HG02870 (cell line): ENCODE data around the gene ATP6V0E1.
A peak's percentile ranks its signal among the peaks of the same experiment; 100 is the strongest.
"Not testable (repeated sequence)": the region's sequence is repeated elsewhere in the genome, so short reads cannot be mapped to it uniquely, and the experiment has no call there.

ENCODE experiments used
- ATAC-seq: cut with Tn5 transposase; IDR thresholded peaks from one replicate; pipeline ENCODE4 v1.9.1; 2021; ENCODE audit warnings: mild to moderate bottlenecking, moderate library complexity; ENCODE audit not compliant: unreplicated experiment

ATP6V0E1 gene

DNA sequence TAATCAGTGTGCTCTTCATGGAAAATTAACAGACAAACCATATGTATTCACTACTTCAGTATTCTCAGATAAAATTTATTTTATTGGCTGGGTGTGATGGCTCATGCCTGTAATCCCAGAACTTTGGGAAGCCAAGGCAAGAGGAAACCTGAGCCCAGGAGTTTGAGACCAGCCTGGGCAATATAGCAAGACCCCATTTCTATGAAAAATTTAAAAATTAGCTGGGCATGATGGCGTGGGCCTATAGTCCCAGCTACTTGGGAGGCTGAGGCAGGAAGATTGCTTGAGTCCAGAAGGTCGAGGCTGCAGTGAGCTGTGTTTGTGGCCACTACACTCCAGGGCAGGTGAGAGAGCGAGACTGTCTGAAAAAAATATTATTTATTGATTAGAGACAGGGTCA, 49.2 kb downstream of the ATP6V0E1 start:
- ATAC-seq: no peak

DNA sequence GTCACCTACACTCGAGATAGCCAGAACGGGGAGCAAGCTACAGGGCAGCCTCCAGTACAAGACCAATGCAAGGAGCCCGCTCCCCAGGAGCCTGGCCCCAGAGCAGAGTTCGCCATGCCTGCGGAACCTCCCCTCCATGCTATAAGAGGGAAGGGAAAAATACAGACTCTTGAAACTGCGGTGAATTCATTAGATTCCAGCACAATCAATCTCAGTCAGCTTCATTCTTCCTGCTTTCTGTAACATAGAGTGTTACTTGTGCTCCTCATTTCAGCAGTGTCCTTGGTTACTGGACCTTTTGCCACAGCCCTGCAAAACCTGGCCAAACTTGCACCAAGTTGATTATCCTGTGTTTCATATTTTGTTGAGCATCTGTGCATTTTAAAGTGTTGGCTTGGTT, 50.4 kb downstream of the ATP6V0E1 start:
- ATAC-seq: no peak

DNA sequence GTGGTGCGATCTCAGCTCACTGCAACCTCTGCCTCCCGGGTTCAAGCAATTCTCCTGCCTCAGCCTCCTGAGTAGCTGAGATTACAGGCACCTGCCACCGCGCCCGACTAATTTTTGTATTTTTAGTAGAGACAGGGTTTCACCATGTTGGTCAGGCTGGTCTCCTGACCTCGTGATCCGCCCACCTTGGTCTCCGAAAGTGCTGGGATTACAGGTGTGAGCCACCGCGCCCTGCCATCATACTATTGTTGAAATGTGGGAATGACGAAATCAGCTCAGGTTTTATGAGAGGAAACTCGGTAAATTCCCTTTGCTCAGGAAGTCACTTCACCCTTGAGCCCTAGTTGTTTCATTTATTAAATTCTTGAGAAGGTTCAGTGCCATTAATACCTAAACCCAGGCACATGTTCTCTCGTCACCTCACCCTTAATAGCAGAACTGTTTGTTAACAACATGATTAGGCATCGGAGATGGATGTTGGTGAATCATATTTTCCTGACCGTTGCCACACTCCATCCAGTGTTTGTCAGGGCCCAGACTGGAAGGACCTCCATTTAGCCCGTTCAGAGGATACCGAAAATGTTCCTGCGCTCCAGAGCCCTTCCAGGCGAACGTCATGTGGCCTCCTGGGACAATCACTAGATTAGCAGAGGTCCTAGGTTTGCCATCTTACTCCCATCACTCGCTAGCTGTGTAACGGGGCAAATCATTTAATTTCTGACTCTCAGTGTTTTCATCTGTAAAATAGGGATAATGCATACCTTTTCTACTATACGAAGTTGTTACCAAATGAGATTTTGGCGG, 52.5 kb downstream of the ATP6V0E1 start:
- ATAC-seq: peak; percentile 44

DNA sequence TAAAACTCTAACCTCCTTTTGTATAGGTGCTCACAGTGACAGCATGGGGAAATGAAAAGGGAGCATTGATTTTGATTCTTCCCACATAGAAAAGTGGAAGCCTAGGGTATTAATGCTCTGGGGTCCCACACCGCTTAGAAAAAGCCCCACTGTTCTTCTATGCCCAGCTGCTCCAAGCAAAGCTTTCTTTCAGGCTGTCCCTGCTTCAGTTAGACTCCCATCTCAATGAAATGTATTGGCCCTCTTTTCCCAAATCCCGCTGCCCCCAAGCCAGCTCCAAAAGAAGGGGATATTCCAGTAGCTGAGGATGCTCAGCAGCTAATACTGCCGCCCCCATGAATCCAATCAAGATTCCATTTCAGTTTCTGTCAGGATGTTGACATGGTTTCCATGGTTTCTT, 55.6 kb downstream of the ATP6V0E1 start:
- no peak for ATAC-seq

DNA sequence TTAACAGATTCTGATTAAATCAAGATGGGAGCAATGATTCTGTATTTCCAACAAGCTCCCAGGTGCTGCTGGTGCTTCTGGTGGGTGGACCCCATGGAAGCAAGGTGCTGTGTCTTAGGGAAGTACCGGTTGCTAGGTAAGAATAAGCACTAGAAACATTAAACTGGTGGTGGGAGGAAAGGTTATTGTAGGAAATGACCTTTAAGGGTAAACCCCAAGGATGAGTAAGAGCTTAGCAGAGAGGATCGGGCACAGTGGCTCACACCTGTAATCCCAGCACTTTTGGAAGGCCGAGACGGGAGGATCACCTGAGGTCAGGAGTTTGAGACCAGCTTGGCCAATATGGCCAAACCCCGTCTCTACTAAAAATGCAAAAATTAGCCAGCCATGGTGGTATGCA, 56.4 kb downstream of the ATP6V0E1 start:
- ATAC-seq: no peak

DNA sequence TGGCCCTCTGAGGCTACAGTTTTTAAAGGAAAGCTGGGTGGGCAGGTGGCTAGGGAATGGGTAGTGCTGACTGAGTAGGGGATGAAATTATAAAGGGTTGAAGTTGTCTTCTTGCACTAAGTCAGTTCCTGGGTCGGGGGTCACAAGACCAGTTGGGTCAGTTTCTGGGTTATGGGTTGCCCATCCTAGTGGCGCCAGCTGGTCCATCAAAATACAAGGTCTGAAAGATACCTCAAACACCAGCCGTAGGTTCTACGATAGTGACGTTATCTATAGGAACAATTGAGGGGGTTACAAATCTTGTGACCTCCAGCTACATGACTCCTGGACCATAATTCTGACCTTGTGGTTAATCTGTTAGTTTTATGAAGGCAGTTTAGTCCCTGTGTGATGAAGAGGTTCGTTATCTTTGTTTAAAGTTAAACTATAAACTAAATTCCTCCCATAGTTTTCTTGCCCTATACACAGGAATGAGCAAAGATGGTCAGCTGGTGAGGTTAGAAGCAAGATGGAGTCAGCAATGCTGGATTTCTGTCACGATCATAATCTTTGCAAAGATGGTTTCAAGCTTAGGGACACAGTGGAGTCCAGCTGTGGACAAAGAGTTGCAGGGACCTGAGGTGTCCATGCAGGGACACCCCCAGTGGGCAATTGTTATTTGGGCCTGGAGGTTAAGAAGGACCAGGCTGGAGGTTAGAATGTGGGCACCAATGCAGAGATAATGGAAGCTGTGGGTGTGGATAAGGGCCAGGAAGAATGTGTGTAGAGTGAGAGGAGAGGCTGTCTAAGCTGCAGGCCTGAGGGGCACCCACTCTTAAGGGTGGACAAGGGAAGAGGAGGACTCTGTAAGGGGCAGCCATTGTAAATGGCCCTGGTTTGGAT, 58.6 kb downstream of the ATP6V0E1 start:
- no peak for ATAC-seq

DNA sequence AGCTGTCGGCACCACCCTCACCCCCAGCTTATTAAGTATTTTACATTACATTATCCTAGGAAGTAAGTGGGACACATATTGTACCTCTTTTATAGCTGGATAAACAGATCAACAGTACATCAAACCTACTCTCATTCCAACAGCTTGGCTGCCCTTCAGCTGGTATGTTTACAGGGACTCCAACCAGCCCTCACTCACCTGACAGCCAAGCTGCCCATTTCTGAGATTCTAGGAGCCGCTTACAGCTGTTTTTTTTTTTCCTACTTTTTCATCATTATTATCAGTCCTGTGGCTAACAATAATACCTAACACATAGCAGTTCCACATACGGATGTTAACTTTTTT, 59.2 kb downstream of the ATP6V0E1 start:
- no peak for ATAC-seq

DNA sequence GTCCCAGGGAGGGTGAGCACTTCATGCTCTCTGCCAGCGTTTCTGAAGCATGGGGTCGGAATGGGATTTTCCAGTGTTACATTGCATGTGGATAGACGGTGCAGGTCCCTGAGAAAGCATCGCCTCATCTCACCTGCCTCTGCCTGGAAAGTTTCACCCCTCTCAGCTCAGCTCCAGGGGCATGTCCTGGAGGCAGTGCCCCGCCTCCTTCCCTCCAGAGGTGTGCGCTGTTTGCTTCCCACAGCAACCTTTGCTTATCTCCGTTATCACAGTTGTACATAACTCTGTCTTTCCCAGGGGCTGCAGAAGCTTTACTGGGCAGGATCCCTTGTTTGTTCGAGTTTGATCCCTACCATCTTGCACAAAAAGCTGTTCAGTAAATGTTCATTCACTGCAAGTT, 61.9 kb downstream of the ATP6V0E1 start:
- ATAC-seq: no peak

DNA sequence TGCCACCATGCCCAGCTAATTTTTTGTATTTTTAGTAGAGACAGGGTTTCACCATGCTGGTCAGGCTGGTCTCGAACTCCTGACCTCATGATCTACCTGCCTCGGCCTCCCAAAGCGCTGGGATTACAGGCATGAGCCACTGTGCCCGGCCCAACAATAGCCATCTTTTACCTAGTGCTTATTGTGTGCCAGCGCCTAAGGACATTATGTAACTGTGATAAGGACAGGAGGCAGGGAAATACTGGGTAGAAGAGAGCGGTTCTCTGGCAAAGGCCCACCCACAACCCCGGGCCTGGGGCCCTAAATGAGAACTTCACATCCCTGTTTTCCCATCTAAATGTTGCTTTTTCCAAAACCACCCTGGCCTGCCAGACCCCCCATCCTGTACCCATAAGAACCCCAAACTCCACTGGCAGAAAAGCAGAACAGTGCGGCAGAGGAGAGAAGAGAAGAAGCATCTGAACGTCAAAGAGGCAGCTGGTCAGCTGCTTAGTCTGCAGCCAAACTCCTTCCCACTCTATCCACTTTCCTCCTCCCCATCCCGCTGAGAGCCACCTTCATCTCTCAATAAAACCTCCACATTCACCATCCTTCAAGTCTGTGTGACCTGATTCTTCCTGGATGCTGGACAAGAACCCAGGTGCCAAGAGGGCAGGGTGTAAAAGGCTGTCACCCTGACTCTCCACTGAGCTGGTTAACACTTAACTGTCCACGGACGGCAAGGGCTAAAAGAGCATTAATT, 63.7 kb downstream of the ATP6V0E1 start:
- not testable (repeated sequence) for ATAC-seq

DNA sequence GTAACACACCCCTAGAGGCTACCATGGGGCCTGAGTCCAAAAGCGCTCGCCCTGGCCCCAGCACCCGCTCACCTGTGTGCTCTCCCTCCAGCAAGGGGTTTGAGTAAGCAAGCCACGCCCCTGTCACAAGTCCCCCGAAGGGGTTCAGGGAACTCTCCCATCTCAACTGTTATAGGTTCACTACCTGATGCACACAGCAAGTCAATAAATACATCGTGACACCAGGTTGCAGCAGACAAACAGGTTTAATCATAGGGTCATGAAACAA, 64.2 kb downstream of the ATP6V0E1 start:
- ATAC-seq: no peak

DNA sequence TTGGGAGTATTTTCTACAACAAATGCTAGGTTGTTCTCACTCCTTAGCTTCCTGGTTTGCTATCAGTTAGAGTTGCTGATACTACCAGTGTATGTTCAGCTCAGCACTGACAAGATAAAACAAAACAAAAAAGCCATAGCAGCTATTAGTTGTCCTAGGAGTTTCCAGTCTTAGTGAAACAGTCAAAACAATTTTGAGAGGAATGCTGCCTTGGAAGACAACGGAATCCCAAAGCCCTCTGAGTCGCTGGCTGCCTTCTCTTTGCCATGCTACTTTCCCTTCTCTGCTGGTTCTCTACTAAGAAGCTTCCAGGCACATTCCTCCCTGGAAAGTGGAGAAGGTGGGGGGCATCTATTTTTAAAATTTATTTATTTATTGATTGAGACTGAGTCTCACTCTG, 67.2 kb downstream of the ATP6V0E1 start:
- no peak for ATAC-seq

DNA sequence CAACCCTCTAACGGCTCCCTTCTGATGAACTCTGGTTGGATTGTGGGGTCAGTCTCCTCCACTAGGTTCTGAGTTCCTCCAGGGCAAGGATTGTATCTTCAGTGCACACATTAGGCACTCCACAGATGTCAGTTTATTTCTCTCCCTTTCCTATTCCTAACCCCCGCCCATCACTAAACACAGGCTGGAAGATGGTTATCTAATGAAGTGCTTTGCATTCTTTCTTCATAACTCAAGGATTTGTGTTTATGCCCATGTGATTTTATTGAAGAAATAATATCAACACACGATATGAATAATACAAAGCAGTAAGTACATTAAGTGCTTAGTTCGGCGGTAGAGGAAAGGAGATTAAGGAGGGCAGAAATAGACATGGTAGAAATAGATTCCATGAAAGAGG, 68.2 kb downstream of the ATP6V0E1 start:
- ATAC-seq: no peak

DNA sequence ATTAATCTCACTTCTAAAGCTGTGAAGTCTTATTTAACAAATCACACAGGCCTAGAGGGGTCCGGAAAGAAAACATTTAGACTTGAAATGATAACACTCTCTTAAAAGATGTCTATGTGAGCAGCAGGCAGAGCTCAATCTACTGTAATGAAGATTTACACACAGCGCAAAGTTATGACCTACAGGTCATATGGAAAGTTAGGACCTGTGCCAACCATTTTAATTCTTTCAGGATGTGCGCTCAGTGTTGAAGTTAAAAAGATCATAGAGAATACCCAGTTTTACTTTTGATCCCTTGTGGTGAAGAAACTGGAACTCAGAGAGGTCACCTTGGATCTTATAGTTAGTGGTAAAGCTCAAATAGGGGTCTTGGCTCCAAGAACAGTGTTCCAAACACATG, 69.5 kb downstream of the ATP6V0E1 start:
- ATAC-seq: no peak

DNA sequence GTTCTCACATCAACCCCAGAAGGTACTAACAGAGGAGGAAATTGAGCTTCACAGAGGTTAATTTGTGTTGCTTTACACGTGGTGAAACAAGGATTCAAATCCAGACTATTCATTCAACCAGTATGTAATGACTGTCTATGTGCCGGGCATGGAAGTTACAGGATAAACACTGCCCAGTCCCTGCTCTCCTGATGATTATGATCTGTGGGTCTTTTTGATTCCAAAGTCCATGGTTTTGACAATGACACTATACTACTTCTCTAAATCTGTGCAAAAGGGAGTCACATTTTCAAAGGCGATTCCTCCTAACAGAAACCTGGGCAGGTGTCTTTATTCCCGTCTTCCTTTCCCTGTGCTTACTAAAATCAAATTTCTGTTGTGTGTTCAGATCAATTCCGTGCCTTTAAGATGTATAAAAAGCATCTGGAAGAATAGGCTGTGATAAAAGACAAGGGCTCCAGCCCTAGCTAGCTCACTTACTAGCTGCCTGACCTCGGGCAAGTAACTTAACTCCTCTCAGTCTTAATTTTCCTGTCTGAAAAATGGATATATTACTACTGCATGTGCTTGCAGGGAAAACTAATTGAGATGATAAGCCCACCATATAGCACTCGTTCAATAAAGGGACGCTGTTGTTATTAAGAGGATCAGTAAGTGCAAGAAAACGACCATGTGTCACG, 71.6 kb downstream of the ATP6V0E1 start:
- no peak for ATAC-seq

DNA sequence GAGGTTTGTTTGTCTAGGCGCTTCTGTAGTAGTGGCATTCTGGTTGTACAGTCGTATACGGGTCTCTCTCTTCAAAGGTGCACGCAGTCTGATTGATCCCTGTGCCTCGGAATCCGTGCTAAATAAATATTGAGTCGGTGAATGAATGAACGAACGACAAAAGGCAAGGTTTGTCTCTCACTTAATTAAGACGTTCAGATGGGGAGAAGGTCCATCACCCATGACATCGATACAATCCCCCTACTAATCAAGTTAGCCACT, 72.1 kb downstream of the ATP6V0E1 start:
- ATAC-seq: no peak

DNA sequence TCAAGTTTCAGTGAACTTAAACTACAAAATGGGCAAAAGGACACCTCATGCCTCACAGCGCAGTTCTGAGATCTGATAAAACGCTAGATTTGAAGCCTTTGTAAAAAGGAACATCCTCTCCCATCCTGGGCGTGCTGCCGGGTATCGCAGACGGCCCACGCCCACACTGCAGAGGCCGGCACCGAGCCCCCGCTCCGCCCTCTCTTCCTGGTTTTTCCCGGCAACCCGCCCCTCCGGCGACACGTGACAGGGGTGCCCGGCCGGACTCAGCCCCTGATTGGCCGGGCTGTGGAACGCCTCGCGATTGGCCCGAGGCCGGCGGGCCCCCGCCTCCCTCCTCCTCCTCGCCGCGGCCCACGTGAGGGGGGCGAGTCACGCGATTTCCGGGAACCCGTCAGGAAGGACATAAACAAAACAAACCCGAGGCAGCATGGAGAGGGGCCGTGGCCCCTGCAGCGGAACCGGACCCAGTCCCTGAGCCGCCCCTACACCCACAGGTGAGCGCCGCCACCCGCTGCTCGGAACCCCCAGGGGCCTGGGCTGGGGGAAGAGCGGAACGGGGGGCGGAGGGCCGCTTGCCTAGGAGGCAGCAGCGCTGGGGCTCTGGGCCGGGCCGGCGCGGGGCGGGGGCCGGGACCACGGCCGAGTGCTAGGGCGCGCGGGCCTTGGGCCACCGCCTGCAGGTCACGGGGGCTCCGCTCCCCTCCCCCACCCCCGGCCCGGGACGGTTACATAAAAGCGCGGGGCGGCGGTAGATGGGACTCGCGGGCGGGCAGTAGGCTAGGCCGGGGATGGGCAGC, 72.6 kb downstream of the ATP6V0E1 start, which contains the start of gene CREBRF:
CREBRF (plus strand) TSS at position 370 of the 800 bp plus-strand sequence. CDS start 24,424 bp downstream, outside the sequence.
- ATAC-seq: peak; percentile 63

DNA sequence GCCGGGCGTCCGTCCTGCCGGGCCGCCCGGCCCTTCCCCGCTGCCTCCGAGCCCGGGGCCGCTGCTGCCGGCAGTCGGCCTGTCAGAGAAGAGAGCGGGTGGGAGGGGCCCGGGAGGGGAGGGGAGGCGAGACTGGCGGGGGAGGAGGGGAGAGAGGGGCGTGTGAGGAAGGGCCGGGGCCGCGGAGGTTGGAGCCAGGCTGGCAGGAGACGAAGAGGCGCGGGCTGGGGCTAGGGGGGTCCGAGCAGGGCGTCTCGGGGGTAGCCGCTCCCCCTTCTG, 73.2 kb downstream of the ATP6V0E1 start:
- ATAC-seq: peak; percentile 32

DNA sequence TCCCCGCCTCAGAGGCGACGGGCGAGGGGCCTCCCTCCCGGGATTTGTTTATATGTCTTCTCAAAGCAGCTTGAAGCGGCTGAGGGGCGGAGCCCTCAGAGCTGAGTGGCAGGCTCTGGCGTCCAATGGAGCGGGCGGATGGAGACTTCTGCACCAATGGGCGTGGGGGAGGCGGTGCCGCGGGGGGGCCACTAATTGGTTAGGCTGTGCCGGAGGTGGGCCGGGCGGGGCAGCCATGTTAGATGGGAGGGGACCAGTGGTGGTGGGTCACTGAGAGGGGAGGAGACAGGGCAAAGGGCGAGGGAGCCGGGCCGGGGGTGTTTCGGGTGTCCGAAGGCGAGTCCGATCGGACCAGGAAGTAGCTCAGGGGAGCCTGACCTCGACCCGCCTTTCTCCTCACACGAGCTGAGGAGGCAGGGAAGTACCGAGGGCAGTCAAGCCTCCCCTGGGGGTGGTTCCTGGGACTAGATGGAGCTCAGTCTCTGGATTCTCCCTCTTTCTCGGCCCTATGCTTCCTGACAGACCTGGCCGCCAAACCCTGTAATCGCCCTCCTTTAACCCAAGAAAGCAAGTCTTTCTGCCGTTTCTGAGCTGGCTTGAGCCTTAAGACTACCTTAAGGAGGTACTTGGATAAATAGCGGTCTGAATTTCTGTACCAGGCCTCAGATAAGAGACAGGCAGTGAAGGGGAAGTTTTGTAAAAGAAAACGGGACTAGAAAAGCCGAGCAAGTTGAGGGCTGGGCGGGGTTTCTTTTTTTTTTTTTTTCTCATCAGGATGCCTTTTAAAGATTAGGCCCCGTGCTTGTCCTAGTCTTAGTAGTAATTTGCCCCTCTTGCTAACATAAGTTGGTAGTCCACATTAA, 73.7 kb downstream of the ATP6V0E1 start:
- peak; percentile 78 for ATAC-seq

DNA sequence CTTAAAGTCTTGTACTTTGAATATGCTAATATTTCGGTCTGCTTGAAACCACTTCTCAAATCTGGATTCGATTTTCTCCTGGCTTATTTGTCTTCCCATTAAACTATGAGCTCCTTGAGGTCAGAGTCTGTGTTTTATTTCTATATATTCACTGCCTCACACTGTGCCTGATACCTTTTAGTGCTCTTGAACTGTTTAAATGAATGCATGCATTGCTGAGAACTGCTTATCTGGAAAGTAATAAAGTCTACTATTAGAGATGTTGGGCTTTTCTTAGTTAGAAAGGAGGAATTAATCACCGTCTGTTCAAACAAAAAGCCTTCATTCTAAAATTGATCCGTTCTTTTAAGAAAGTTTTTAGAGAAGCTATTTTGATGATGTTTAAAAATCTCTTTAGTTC, 78.6 kb downstream of the ATP6V0E1 start:
- no peak for ATAC-seq

DNA sequence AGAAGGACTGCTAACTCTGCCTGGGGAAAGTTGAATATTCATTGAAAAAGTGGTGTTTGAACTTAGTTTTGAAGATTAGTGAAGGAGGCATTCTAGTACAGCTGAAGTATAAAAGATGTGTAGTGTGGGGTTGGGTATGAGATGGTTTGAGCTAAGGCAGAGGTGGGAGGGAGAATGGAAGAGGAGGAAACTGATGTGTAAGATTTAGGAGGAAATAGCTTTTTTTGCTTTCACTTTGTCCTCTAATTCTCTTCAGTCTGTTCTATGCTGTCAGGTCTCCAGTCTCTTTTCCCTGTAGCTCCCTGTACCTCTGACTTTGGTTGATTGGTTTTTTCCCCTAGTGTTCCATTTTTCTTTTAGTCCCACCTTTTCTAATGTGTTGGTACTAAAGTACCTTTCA, 81.6 kb downstream of the ATP6V0E1 start:
- ATAC-seq: no peak
